CD4-positive, alpha-beta T cell (primary cell): ENCODE measurements around the gene CACNA2D3. TPM values are rescaled to one million over a fixed set of nuclear protein-coding genes. Genes with fewer than 3 reads are reported as not detected.

ENCODE experiments used
- ATAC-seq: fragments of 200-7000 bp; cut with Tn5 transposase; one replicate; pipeline ENCODE4 v1.10.0; 2022; ENCODE audit warnings: mild to moderate bottlenecking; ENCODE audit not compliant: poor library complexity
- CTCF ChIA-PET: fragments of 350-600 bp; sonication (Branson Sonifier 250); formaldehyde crosslinking; loops from one replicate; lab custom pipeline; 2021; ENCODE audit warnings: antibody characterized with exemption, inconsistent platforms; lab: Charles Lee
- POLR2A ChIA-PET: fragments of 350-600 bp; sonication (Branson Sonifier 250); formaldehyde crosslinking; loops from one replicate; lab custom pipeline; 2021; ENCODE audit warnings: antibody characterized with exemption, inconsistent platforms; lab: Charles Lee
- DNase-seq, 14 experiments: peaks; one replicate each; pipeline ENCODE4 v3.0.0-alpha.2; 2013 to 2020; ENCODE audit warnings: mixed read lengths in 2 of 14
- H3K27ac ChIP-seq, 2 donors: one replicate each; pipeline versions ENCODE4 v1.5.1 to v1.7.0; 2013; ENCODE audit warnings: low read length in 2 of 2, low read depth in 1 of 2, mild to moderate bottlenecking in 1 of 2
- H3K27me3 ChIP-seq, 2 experiments: 1 replicate in 1 of 2; 2 replicates in 1 of 2; pipeline versions ENCODE4 v1.6.1 to v1.7.0; 2013; ENCODE audit warnings: low read length in 2 of 2, control low read depth in 1 of 2, mild to moderate bottlenecking in 1 of 2, moderate library complexity in 1 of 2; ENCODE audit not compliant: insufficient read depth in 2 of 2, control insufficient read depth in 1 of 2
- H3K36me3 ChIP-seq: one replicate; pipeline ENCODE4 v1.6.1; 2013; ENCODE audit warnings: low read length, control low read depth; ENCODE audit not compliant: insufficient read depth
- H3K4me1 ChIP-seq: one replicate; pipeline ENCODE4 v1.6.1; 2013; ENCODE audit warnings: low read length, control low read depth; ENCODE audit not compliant: insufficient read depth
- H3K4me3 ChIP-seq: one replicate; pipeline ENCODE4 v1.5.1; 2013; ENCODE audit warnings: mild to moderate bottlenecking, low read length, moderate library complexity
- H3K9me3 ChIP-seq, 2 experiments: 1 replicate in 1 of 2; 2 replicates in 1 of 2; pipeline versions ENCODE4 v1.6.1 to v1.7.0; 2013; ENCODE audit warnings: low read length in 2 of 2, mild to moderate bottlenecking in 2 of 2, control low read depth in 1 of 2, moderate library complexity in 1 of 2; ENCODE audit not compliant: control insufficient read depth in 1 of 2, insufficient read depth in 1 of 2
- H3K27ac Mint-ChIP-seq: one replicate; pipeline ENCODE4 v1.8.0; 2020; ENCODE audit warnings: mixed read lengths
- H3K27me3 Mint-ChIP-seq: one replicate; pipeline ENCODE4 v1.8.0; 2021; ENCODE audit warnings: mixed read lengths
- H3K36me3 Mint-ChIP-seq: one replicate; pipeline ENCODE4 v1.8.0; 2021; ENCODE audit warnings: low read depth, mixed read lengths
- H3K4me1 Mint-ChIP-seq: one replicate; pipeline ENCODE4 v1.8.0; 2021; ENCODE audit warnings: low read depth, mixed read lengths
- H3K4me3 Mint-ChIP-seq: one replicate; pipeline ENCODE4 v1.8.0; 2020; ENCODE audit warnings: mild to moderate bottlenecking, mixed read lengths
- H3K9me3 Mint-ChIP-seq: one replicate; pipeline ENCODE4 v1.8.0; 2020; ENCODE audit warnings: mixed read lengths
- CTCF ChIP-seq: fragments of 200-600 bp; IDR thresholded peaks from one replicate; pipeline ENCODE4 v1.8.0; 2022; ENCODE audit warnings: antibody characterized with exemption, mild to moderate bottlenecking
- intact Hi-C, 2 experiments: fragments of 100-400 bp; cut with DNase I in 1 of 2; cut with micrococcal nuclease in 1 of 2; formaldehyde crosslinking; loops; one replicate each; pipeline versions ENCODE4 v1.15.1 to v1.9.0; 2023 to 2025; cut with DNase I, micrococcal nuclease
- total RNA-seq, 174 experiments: library from RNA in 2 of 174; stranded (reverse) in 2 of 174; gene quantifications; one replicate each; pipeline ENCODE4 v1.2.3 and lab custom pipeline; 2021 to 2026

CACNA2D3 gene
- total RNA-seq, 2 experiments from 2014 or later, result 0.08 TPM; not detected in 1

GRCh38 chr3:54123776-54124196, 1.4 kb downstream of the CACNA2D3 start:
- no peaks in the 10 kb centered on the region for H3K4me1 ChIP-seq
- peaks cover 0 to 11% of the 10 kb centered on the region in 2 experiments for H3K9me3 ChIP-seq
- POLR2A ChIA-PET, result no interaction called here
- intact Hi-C loops, result no loop called here
- H3K27me3 Mint-ChIP-seq, result peaks cover 52% of the 10 kb centered on the region
- no peaks in the 10 kb centered on the region for H3K9me3 Mint-ChIP-seq
- H3K27ac ChIP-seq, result no peak overlapping the region
- H3K27me3 ChIP-seq, result peaks cover 35 to 60% of the 10 kb centered on the region in 2 experiments
- no peaks in the 10 kb centered on the region for H3K36me3 Mint-ChIP-seq
- peaks cover 12% of the 10 kb centered on the region for H3K4me1 Mint-ChIP-seq
- no peak overlapping the region for H3K4me3 Mint-ChIP-seq
- H3K36me3 ChIP-seq, result no peaks in the 10 kb centered on the region
- no peak for TF ChIP-seq CTCF
- DNase-seq, result no peak
- H3K27ac Mint-ChIP-seq, result no peak overlapping the region
- ATAC-seq, result no peak
- CTCF ChIA-PET, result no interaction called here
- H3K4me3 ChIP-seq, result no peak overlapping the region

GRCh38 chr3:54125300-54125699, 2.9 kb downstream of the CACNA2D3 start:
- intact Hi-C loops, result no loop called here
- peaks cover 27 to 51% of the 10 kb centered on the region in 2 experiments for H3K27me3 ChIP-seq
- peaks cover 46% of the 10 kb centered on the region for H3K27me3 Mint-ChIP-seq

GRCh38 chr3:54126551-54126950, 4.2 kb downstream of the CACNA2D3 start:
- ChIA-PET POLR2A (no interaction called here), CTCF (no interaction called here)
- Mint-ChIP-seq H3K4me1 (peaks cover 7% of the 10 kb centered on the region), H3K4me3 (no peak overlapping the region), H3K36me3 (no peaks in the 10 kb centered on the region), H3K9me3 (no peaks in the 10 kb centered on the region), H3K27ac (no peak overlapping the region), H3K27me3 (peaks cover 51% of the 10 kb centered on the region)
- Histone ChIP-seq H3K27me3 (peaks cover 18 to 42% of the 10 kb centered on the region in 2 experiments), H3K4me1 (no peaks in the 10 kb centered on the region), H3K9me3 (no peaks in the 10 kb centered on the region), H3K4me3 (no peak overlapping the region), H3K36me3 (no peaks in the 10 kb centered on the region), H3K27ac (no peak overlapping the region)
- intact Hi-C loops, result no loop called here
- no peak for TF ChIP-seq CTCF
- DNase-seq (no peak), ATAC-seq (no peak)

More at GRCh38 chr3:54125300-54125699, 2.9 kb downstream of the CACNA2D3 start:
- ChIA-PET CTCF (no interaction called here), POLR2A (no interaction called here)
- Histone ChIP-seq H3K9me3 (peaks cover 0 to 11% of the 10 kb centered on the region in 2 experiments), H3K27ac (no peak overlapping the region), H3K4me3 (no peak overlapping the region), H3K36me3 (no peaks in the 10 kb centered on the region), H3K4me1 (no peaks in the 10 kb centered on the region)
- Mint-ChIP-seq H3K36me3 (no peaks in the 10 kb centered on the region), H3K4me1 (peaks cover 10% of the 10 kb centered on the region), H3K4me3 (no peak overlapping the region), H3K9me3 (no peaks in the 10 kb centered on the region), H3K27ac (no peak overlapping the region)
- ATAC-seq (no peak), DNase-seq (no peak)
- no peak for TF ChIP-seq CTCF
